Fibroblast of pulmonary artery (primary cell): ENCODE data around the gene TEN1.

ENCODE experiments used
- DNase-seq: peaks from one replicate; pipeline ENCODE4 v3.0.0-alpha.2; 2010; ENCODE audit warnings: low read depth
- H3K4me3 ChIP-seq: replicated peaks from 2 replicates; pipeline ENCODE4 v1.5.1; 2011; ENCODE audit warnings: low read depth, mild to moderate bottlenecking, control low read depth, low read length, moderate library complexity
- TF ChIP-seq, protein P1 (sequence below): IDR thresholded peaks from 2 replicates; pipeline ENCODE4 v1.5.1; 2011; ENCODE audit warnings: mild to moderate bottlenecking, control low read depth, low read length, inconsistent platforms; ENCODE audit errors: missing control alignments

TEN1 gene

GRCh38 chr17:76007131-76007849 is 28.2 kb downstream of the TEN1 start:
- no peak for DNase-seq
- no peak overlapping the region for H3K4me3 ChIP-seq
- TF ChIP-seq, protein P1, sequence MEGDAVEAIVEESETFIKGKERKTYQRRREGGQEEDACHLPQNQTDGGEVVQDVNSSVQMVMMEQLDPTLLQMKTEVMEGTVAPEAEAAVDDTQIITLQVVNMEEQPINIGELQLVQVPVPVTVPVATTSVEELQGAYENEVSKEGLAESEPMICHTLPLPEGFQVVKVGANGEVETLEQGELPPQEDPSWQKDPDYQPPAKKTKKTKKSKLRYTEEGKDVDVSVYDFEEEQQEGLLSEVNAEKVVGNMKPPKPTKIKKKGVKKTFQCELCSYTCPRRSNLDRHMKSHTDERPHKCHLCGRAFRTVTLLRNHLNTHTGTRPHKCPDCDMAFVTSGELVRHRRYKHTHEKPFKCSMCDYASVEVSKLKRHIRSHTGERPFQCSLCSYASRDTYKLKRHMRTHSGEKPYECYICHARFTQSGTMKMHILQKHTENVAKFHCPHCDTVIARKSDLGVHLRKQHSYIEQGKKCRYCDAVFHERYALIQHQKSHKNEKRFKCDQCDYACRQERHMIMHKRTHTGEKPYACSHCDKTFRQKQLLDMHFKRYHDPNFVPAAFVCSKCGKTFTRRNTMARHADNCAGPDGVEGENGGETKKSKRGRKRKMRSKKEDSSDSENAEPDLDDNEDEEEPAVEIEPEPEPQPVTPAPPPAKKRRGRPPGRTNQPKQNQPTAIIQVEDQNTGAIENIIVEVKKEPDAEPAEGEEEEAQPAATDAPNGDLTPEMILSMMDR, result no peak

DNA sequence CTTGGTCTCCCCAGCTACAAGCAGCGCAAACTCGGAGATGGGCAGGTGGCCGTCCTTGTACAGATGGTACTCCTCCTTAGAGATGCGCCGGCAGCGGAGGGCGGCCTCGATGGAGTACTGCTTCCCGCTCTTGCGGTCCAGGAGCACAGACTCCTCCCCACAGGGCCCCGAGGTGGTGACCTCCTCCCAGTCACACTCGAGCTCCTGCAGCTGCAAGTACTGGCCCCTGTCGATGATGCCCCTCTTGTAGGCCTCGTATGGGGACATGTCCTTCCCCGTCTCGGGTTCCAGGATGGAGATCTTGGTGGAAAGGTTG is 28.8 kb downstream of the TEN1 start:
- TF ChIP-seq, protein P1, result no peak
- H3K4me3 ChIP-seq, result no peak overlapping the region
- DNase-seq, result no peak

DNA sequence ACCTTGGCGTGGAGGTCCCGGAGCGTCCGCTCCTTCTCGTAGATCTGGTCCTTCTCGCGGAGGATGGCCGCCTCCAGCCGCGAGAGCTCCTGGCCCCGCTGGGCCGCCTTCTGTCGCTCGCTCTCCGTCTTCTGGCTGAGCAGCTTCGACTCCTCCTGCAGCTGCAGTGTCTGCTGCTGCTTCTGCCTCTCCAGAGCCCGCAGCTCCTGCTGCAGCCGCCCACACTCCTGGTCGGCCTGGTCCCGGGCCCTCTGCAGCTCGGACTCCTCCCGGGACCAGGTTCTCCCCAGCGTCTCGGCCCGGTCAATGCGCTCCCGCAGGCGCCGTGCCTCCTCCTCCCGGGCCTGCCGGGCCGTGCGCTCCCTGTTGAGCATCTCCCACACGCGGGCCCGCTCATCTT is 29.2 kb downstream of the TEN1 start:
- DNase-seq, result no peak
- H3K4me3 ChIP-seq, result no peak overlapping the region
- TF ChIP-seq, protein P1, result no peak

GRCh38 chr17:76008630-76009425 is 29.8 kb downstream of the TEN1 start:
- TF ChIP-seq, protein P1, result no peak
- DNase-seq, result no peak

DNA sequence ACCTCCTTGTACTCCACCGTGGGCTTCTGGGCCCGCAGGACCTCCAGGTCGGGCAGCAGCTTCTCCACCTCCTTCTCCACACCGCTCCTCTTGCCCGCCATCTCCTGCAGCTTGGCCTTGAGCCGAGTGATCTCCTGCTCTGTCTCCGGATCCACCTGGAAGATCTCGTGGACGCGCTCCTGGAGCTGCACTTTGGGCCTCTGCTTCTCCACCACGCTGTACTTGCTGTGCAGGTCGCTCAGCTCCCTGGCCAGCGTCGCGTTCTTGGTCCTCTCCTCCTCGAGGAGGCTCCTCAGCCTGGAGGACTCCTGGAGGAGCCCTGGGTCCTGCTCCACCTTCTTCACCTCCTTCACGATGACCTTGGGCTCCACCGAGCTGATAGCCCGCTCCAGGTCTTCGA is 30.4 kb downstream of the TEN1 start:
- TF ChIP-seq, protein P1, result no peak
- no peak for DNase-seq
- H3K4me3 ChIP-seq, result no peak overlapping the region

More at GRCh38 chr17:76008630-76009425, 29.8 kb downstream of the TEN1 start:
- no peak overlapping the region for H3K4me3 ChIP-seq

- TF ChIP-seq, protein P1, result no peak
- no peak for DNase-seq
- no peak overlapping the region for H3K4me3 ChIP-seq
Observed at GRCh38 chr17:76009969-76010661, 31.1 kb downstream of the TEN1 start.
